GM21737 (cell line): ENCODE measurements around the gene COL18A1.
"Not testable (repeated sequence)": the region's sequence is repeated elsewhere in the genome, so short reads cannot be mapped to it uniquely, and the experiment has no call there.

Source experiments
- ATAC-seq: cut with Tn5 transposase; IDR thresholded peaks from one replicate; pipeline ENCODE4 v1.9.1; 2021; ENCODE audit warnings: mild to moderate bottlenecking, moderate library complexity; ENCODE audit not compliant: unreplicated experiment

Gene COL18A1

DNA sequence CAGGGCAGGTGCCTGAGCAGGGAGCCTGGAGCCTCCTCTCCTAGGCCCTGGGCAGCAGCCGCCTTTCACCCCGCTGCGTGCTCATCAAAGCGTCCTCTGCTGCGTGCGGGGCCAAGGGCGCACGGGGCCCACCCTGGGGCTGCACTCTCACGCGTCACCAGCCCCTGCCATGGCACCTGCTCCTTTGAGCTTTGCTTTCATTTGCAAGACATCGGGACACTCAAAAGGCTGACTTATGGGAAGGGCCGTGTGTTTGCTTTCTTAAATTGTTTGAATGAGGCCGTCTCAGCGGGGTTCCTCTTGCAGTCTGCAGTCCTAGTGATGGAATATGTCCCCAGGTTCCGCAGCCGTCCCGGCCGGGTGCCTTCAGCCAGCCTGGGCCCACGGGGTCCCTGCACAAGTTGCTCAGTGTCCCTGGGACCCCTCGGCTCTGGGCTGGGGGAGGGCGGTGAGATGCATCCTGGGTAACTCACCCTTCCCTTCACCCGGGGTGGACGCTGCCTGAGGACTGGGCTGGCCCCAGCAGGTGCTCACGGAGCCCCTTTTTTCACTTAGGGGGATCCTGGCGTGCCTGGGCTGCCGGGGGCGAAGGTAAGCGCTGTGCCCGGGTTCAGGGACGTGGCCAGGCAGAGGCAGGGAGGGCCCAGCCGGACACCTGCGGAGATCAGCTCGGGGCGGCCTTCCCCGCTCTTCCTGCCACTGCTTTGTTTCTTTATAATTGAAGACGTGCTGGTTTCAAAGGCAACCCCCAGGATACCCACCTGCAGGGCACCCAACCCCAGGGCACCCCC, 84.2 kb downstream of the COL18A1 start:
- no peak for ATAC-seq

DNA sequence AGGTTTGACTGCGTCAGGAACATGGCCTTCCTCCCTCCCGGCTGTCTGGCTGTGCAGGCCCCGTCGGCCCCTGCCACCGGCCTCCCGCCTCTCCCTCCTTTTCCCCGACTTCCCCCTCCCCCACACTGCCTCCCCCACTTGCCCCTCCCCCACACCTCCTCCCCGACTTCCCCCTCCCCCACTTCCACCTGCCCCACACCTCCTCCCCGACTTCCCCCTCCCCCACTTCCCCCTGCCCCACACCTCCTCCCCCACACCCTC, 84.7 kb downstream of the COL18A1 start:
- no peak for ATAC-seq

GRCh38 chr21:45490049-45490731, 85.2 kb downstream of the COL18A1 start:
- ATAC-seq: no peak

DNA sequence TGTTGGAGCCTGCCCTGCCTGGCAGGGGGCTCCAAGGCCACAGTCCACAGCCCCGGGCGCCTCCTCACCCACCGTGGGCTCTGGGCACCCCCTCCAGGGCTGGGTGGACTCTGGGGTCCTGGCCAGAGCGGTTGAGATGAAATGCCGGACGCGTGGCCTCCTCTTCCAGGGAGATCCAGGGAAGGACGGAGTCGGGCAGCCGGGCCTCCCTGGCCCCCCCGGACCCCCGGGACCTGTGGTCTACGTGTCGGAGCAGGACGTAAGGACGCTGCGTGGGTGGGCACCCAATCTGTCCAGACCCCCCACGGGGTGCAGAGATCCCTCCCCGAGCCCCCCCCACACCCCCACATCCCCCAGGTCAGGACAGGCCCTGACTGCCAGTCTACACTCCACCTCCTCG, 86.1 kb downstream of the COL18A1 start:
- ATAC-seq: no peak

DNA sequence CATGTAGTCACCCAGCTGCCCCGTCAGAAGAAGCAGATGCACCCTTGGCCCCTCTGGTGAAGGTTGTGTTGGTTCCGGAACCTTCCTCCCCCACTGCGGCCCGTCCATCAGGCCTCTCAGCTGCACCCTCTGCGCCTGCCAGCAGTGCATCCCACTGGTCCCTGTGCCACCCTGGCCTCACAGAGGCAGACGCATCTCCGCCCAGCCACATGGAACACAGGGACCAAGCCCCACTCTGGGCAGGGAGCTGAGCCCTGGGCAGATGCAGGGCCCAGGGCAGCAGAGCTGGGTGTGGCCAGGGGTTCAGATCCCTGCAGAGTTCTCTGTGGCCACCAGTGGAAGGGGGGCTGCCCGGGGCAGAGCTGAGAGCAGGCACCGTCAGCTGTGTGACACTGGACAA, 86.7 kb downstream of the COL18A1 start:
- no peak for ATAC-seq

- ATAC-seq: no peak
Observed at GRCh38 chr21:45492765-45493164, 87.8 kb downstream of the COL18A1 start.

DNA sequence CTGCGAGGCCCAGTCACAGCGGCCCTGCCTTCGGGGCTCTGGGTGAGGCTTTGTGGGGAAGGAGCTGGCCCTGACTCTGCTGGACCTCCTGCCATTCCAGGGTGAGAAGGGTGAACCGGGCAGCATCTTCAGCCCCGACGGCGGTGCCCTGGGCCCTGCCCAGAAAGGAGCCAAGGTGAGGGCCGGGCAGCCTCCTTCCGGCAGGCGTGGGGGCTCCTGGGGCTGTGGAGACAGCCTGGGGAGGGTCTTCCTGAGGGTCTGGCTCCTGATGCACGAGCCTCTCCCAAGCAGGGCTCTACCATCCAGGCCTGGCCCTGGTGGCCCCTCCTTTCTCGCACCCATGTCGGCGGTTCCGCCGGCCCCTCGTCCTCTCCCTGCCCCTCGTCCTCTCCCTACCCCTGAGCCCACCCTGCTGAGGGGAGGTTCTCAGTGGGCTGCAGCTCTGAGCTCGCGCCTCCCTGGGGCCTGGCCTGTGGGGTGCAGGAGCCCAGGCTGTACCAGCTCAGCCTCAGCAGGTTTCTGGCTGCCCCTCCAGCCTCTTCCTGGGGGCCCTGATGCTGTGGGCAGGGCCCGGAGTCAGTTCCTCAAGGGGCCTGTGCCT, 88.5 kb downstream of the COL18A1 start:
- no peak for ATAC-seq

GRCh38 chr21:45494135-45494850, 89.3 kb downstream of the COL18A1 start:
- no peak for ATAC-seq

GRCh38 chr21:45494851-45495680, 90.1 kb downstream of the COL18A1 start:
- no peak for ATAC-seq

DNA sequence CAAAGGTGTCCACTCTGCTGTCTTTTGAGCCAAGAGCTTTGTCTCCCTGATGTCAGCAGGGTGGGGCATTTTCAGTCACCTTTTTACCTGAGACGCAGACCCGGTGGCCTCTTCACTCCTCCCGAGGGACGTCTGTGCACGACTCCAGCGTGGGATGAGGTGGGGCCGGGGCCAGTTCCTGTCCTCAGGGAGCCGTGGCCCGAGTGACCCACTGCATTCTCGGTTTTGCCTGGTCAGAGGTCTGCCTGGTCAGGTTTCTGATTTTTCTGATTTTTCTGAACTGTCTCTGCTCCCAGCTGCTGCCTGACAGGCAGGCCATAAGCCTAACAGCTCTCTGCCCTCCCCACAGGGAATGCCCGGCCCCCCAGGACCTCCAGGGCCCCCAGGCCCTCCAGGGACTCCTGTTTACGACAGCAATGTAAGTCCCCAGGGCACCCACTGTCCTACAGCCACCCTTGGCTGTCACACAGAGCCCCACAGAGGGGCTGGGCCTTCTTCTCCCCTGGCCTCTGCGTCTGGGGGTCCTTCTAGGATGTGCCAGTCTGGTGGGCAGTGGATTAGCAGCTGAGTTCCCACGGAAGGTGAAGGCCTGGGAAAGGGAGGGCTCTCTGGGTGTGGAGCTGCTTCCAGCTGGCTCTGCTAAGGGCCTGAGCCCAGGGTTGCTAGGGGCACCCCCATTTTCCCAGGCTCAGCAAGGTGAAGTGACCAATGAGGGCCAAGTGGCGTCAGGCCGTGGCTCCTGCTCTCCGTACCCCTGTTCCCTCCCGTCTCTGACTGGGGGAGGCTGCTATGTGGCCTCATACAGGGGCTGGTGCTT, 91.4 kb downstream of the COL18A1 start:
- ATAC-seq: no peak

GRCh38 chr21:45496968-45497845, 92.2 kb downstream of the COL18A1 start:
- ATAC-seq: no peak

- no peak for ATAC-seq
Observed at GRCh38 chr21:45497846-45498645, 93.1 kb downstream of the COL18A1 start.

DNA sequence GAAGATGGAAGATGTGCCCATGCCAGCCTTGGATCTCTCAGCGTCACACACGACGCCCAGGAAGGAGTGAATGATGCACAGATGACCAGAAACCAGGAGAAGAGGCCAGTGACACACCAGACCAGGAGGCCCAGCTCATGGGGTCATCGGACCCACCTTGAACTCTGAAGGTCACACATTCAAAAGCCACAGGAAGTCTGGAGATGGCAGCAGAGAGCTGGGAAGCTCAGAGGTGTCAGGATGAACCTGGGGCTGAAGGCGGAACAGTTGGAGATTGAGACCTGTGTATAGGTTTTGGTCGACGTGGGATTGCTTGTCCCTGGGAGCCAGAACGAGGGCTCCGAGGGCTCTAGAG, 93.7 kb downstream of the COL18A1 start:
- ATAC-seq: no peak

GRCh38 chr21:45499201-45499750, 94.3 kb downstream of the COL18A1 start:
- no peak for ATAC-seq

DNA sequence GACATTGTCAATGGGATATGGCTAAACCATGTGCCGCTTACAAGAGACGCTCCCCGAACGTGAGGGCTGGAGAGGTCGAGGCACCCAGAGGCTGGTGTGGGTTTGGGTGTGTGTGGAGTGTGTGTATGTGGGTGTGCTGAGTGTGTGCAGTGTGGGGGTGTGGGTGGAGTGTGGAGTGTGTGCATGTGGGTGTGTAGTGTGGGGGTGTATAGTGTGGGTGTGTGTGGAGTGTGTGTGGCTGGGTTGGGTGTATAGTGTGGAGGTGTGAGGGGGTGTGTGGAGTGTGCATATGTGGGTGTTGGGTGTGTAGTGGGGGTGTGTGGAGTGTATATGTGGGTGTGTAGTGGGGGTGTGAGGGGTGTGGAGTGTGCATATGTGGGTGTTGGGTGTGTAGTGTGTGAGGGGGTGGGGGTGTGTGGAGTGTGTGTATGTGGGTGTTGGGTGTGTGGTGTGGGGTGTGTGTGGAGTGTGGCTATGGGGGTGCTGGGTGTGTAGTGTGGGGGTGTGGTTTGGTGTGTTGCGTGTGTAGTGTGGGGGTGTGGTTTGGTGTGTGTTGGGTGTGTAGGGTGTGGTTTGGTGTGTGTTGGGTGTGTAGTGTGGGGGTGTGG, 95.1 kb downstream of the COL18A1 start:
- no peak for ATAC-seq

- not testable (repeated sequence) for ATAC-seq
Observed at GRCh38 chr21:45501081-45502005, 96.4 kb downstream of the COL18A1 start.

- ATAC-seq: no peak
Observed at GRCh38 chr21:45502006-45502345, 97.0 kb downstream of the COL18A1 start.
